ENCODE measurements around the gene ELOA2. TPM values are rescaled to one million over a fixed set of nuclear protein-coding genes. Genes with fewer than 3 reads are reported as not detected.
"Not testable (repeated sequence)": the region's sequence is repeated elsewhere in the genome, so short reads cannot be mapped to it uniquely, and the experiment has no call there.

Gene ELOA2
- total RNA-seq, 1 experiment from 2014 or later, result not detected

GRCh38 chr18:47025557-47026174 lies 9.8 kb downstream of the ELOA2 start:
- DNase-seq (ENCODE audit: low read depth, low spot score); in situ Hi-C loops (cut with HindIII; ENCODE audit: low pct_unique_long_range_greater_than_20kb, low sequenced_read_pairs): not testable (repeated sequence)

GRCh38 chr18:47023769-47024465 lies 11.5 kb downstream of the ELOA2 start:
- in situ Hi-C loops (cut with HindIII; ENCODE audit: low pct_unique_long_range_greater_than_20kb, low sequenced_read_pairs); DNase-seq (ENCODE audit: low read depth, low spot score): not testable (repeated sequence)

GRCh38 chr18:47022821-47023220 lies 12.6 kb downstream of the ELOA2 start:
- in situ Hi-C loops (cut with HindIII; ENCODE audit: low pct_unique_long_range_greater_than_20kb, low sequenced_read_pairs); DNase-seq (ENCODE audit: low read depth, low spot score): not testable (repeated sequence)

- DNase-seq (ENCODE audit: low read depth, low spot score); in situ Hi-C loops (cut with HindIII; ENCODE audit: low pct_unique_long_range_greater_than_20kb, low sequenced_read_pairs): not testable (repeated sequence)
Measured at GRCh38 chr18:47020757-47021156, 14.7 kb downstream of the ELOA2 start.

- in situ Hi-C loops (cut with HindIII; ENCODE audit: low pct_unique_long_range_greater_than_20kb, low sequenced_read_pairs); DNase-seq (ENCODE audit: low read depth, low spot score): not testable (repeated sequence)
Measured at GRCh38 chr18:47019870-47020269, 15.6 kb downstream of the ELOA2 start.

Other genes with a start within 250 kb of the ELOA2 start
- gene PIAS2, start 118.1 kb downstream of the ELOA2 start, total RNA-seq (2014; rRNA removed; shearing (Covaris generic)), result 29.0 and 32.3 TPM in 2 replicates
- 9.5 and 10.0 TPM in 2 replicates for gene KATNAL2, start 118.0 kb downstream of the ELOA2 start, total RNA-seq (2014; rRNA removed; shearing (Covaris generic))
- 14.0 and 14.3 TPM in 2 replicates for gene HDHD2, start 114.9 kb upstream of the ELOA2 start, total RNA-seq (2014; rRNA removed; shearing (Covaris generic))
- 51.6 and 63.6 TPM in 2 replicates for gene IER3IP1, start 140.7 kb upstream of the ELOA2 start, total RNA-seq (2014; rRNA removed; shearing (Covaris generic))
- not detected in 2 replicates for gene SKOR2, start 216.0 kb upstream of the ELOA2 start, total RNA-seq (2014; rRNA removed; shearing (Covaris generic))

All from SK-MEL-5 (cell line).